Measurements from ENCODE around the gene HBE1.

The HBE1 gene

DNA sequence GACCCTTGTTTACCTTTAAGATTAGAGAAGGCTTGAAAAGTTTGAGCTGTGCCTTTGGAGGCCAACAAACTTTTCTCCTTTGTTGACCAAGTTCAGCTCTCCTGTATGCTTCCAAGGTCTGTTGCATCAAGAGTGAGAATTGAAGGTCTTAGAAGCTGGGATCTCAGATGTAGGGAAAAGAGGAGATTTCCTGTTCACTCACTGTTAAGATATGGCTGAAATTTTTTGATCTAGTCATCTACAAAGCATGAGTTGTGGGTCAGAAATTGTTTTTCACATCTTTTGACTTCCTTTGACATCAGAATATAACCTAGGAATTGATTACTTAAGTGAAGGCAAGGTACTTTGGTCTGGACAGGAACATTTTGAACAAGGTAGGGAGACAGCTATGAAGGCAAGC lies 20.0 kb upstream of the HBE1 start:
- no peak overlapping the region for H3K4me3 ChIP-seq (ENCODE audit: severe bottlenecking)
- ATAC-seq (ENCODE audit: low read depth) = no peak
- TF ChIP-seq, protein P1, sequence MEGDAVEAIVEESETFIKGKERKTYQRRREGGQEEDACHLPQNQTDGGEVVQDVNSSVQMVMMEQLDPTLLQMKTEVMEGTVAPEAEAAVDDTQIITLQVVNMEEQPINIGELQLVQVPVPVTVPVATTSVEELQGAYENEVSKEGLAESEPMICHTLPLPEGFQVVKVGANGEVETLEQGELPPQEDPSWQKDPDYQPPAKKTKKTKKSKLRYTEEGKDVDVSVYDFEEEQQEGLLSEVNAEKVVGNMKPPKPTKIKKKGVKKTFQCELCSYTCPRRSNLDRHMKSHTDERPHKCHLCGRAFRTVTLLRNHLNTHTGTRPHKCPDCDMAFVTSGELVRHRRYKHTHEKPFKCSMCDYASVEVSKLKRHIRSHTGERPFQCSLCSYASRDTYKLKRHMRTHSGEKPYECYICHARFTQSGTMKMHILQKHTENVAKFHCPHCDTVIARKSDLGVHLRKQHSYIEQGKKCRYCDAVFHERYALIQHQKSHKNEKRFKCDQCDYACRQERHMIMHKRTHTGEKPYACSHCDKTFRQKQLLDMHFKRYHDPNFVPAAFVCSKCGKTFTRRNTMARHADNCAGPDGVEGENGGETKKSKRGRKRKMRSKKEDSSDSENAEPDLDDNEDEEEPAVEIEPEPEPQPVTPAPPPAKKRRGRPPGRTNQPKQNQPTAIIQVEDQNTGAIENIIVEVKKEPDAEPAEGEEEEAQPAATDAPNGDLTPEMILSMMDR (IDR thresholded peaks at IDR 0.05; ENCODE audit: poor library complexity, severe bottlenecking) = no peak

DNA sequence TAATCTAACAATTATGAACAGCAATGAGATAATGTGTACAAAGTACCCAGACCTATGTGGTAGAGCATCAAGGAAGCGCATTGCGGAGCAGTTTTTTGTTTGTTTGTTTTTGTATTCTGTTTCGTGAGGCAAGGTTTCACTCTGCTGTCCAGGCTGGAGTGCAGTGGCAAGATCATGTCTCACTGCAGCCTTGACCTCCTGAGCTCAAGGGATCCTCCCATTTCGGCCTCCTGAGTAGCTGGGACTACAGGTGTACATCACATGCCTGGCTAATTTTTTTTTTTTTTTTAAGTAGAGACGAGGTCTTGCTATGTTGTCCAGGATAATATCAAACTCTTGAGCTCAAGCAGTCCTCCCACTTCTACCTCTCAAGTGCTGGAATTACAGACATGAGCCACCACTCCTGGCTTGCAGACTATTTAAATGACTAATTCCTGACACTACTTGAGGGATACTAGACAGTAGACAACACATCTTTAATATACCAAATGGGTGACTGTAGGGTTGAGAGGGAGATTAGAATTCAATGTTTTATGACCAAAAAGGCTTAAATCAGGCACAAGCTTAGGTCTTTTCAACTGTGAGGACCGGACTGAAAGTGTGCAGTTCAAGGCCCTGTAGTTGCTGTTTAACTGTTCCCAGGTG lies 19.3 kb upstream of the HBE1 start:
- TF ChIP-seq, protein P1 (IDR thresholded peaks at IDR 0.05; ENCODE audit: poor library complexity, severe bottlenecking) = no peak

More for the DNA sequence above, 20.0 kb upstream of the HBE1 start:
- H3K36me3 ChIP-seq (ENCODE audit: low read depth) = no peaks in the 10 kb centered on the region
- H3K27me3 ChIP-seq (ENCODE audit: insufficient read depth, poor library complexity, severe bottlenecking) = no peaks in the 10 kb centered on the region
- no peak for DNase-seq (ENCODE audit: low spot score)
- no peak overlapping the region for H3K27ac ChIP-seq (ENCODE audit: poor library complexity, severe bottlenecking)
- peaks cover 18% of the 10 kb centered on the region for H3K4me1 ChIP-seq (ENCODE audit: insufficient read depth, poor library complexity, severe bottlenecking)
- no peaks in the 10 kb centered on the region for H3K9me3 ChIP-seq (ENCODE audit: severe bottlenecking)

DNA sequence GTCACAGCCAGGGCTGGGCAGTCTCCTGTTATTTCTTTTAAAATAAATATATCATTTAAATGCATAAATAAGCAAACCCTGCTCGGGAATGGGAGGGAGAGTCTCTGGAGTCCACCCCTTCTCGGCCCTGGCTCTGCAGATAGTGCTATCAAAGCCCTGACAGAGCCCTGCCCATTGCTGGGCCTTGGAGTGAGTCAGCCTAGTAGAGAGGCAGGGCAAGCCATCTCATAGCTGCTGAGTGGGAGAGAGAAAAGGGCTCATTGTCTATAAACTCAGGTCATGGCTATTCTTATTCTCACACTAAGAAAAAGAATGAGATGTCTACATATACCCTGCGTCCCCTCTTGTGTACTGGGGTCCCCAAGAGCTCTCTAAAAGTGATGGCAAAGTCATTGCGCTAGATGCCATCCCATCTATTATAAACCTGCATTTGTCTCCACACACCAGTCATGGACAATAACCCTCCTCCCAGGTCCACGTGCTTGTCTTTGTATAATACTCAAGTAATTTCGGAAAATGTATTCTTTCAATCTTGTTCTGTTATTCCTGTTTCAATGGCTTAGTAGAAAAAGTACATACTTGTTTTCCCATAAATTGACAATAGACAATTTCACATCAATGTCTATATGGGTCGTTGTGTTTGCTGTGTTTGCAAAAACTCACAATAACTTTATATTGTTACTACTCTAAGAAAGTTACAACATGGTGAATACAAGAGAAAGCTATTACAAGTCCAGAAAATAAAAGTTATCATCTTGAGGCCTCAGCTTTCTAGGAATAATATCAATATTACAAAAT lies 18.6 kb upstream of the HBE1 start:
- H3K4me3 ChIP-seq (ENCODE audit: severe bottlenecking) = no peak overlapping the region
- H3K27ac ChIP-seq (ENCODE audit: poor library complexity, severe bottlenecking) = no peak overlapping the region
- no peaks in the 10 kb centered on the region for H3K9me3 ChIP-seq (ENCODE audit: severe bottlenecking)
- ATAC-seq (ENCODE audit: low read depth) = no peak
- DNase-seq (ENCODE audit: low spot score) = no peak
- TF ChIP-seq, protein P1 (IDR thresholded peaks at IDR 0.05; ENCODE audit: poor library complexity, severe bottlenecking) = no peak
- H3K27me3 ChIP-seq (ENCODE audit: insufficient read depth, poor library complexity, severe bottlenecking) = no peaks in the 10 kb centered on the region
- no peaks in the 10 kb centered on the region for H3K36me3 ChIP-seq (ENCODE audit: low read depth)
- H3K4me1 ChIP-seq (ENCODE audit: insufficient read depth, poor library complexity, severe bottlenecking) = peaks cover 18% of the 10 kb centered on the region

More for the DNA sequence above, 19.3 kb upstream of the HBE1 start:
- Histone ChIP-seq H3K9me3 (ENCODE audit: severe bottlenecking) (no peaks in the 10 kb centered on the region), H3K27ac (ENCODE audit: poor library complexity, severe bottlenecking) (no peak overlapping the region), H3K4me3 (ENCODE audit: severe bottlenecking) (no peak overlapping the region), H3K27me3 (ENCODE audit: insufficient read depth, poor library complexity, severe bottlenecking) (no peaks in the 10 kb centered on the region), H3K4me1 (ENCODE audit: insufficient read depth, poor library complexity, severe bottlenecking) (peaks cover 18% of the 10 kb centered on the region), H3K36me3 (ENCODE audit: low read depth) (no peaks in the 10 kb centered on the region)
- no peak for DNase-seq (ENCODE audit: low spot score)
- ATAC-seq (ENCODE audit: low read depth) = no peak

DNA sequence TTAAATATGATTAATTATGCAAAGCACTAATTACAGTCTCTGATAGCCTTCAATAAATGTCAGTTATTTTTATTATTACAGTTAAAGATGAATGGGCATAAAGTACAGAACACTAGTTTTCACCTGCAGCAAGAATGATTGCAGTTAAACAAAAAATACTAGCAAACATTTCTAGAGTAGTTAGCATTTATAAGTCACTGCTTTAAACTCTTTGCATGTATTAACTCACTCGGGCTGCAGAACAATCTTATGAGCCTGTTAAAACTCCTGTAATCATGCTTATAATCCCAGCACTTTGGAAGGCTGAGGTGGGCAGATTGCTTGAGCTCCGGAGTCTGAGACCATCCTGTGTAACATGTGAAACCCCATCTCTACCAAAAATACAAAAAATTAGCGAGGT lies 17.2 kb upstream of the HBE1 start:
- peaks cover 18% of the 10 kb centered on the region for H3K4me1 ChIP-seq (ENCODE audit: insufficient read depth, poor library complexity, severe bottlenecking)
- no peaks in the 10 kb centered on the region for H3K9me3 ChIP-seq (ENCODE audit: severe bottlenecking)
- H3K27me3 ChIP-seq (ENCODE audit: insufficient read depth, poor library complexity, severe bottlenecking) = no peaks in the 10 kb centered on the region
- TF ChIP-seq, protein P1 (IDR thresholded peaks at IDR 0.05; ENCODE audit: poor library complexity, severe bottlenecking) = no peak
- no peaks in the 10 kb centered on the region for H3K36me3 ChIP-seq (ENCODE audit: low read depth)
- ATAC-seq (ENCODE audit: low read depth) (no peak), DNase-seq (ENCODE audit: low spot score) (no peak)
- no peak overlapping the region for H3K4me3 ChIP-seq (ENCODE audit: severe bottlenecking)
- H3K27ac ChIP-seq (ENCODE audit: poor library complexity, severe bottlenecking) = peak overlapping the region; percentile 79

DNA sequence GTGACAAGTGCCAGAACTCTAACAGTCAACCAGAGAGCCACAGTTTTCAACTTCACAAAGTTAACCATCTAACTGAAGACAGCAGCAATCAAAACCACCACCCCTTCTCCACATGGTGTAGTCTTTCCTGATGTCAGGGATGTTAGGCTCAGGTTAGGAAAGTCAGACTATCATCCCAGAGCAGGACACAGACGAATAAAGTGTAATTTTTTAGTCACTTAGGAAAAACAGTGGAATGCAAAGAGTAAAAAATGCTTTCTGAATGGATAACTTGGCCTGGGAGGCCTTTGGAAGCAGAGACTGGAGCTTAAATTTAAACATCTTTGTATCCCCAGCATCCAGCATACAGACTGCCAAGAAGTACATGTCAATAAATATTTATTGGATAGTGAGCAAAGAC lies 16.6 kb upstream of the HBE1 start:
- Histone ChIP-seq H3K27me3 (ENCODE audit: insufficient read depth, poor library complexity, severe bottlenecking) (no peaks in the 10 kb centered on the region), H3K4me1 (ENCODE audit: insufficient read depth, poor library complexity, severe bottlenecking) (peaks cover 18% of the 10 kb centered on the region), H3K36me3 (ENCODE audit: low read depth) (no peaks in the 10 kb centered on the region), H3K27ac (ENCODE audit: poor library complexity, severe bottlenecking) (peak overlapping the region; percentile 79), H3K4me3 (ENCODE audit: severe bottlenecking) (no peak overlapping the region), H3K9me3 (ENCODE audit: severe bottlenecking) (no peaks in the 10 kb centered on the region)
- TF ChIP-seq, protein P1 (IDR thresholded peaks at IDR 0.05; ENCODE audit: poor library complexity, severe bottlenecking) = no peak
- no peak for ATAC-seq (ENCODE audit: low read depth)
- no peak for DNase-seq (ENCODE audit: low spot score)
